Activated naive CD8-positive, alpha-beta T cell (primary cell): Measurements from ENCODE around the gene MED6.
A peak's percentile ranks its signal among the peaks of the same experiment; 100 is the strongest.

ENCODE experiments used
- H3K27ac Mint-ChIP-seq: one replicate; pipeline ENCODE4 v1.8.0; 2021; ENCODE audit warnings: mixed read lengths
- H3K27me3 Mint-ChIP-seq: one replicate; pipeline ENCODE4 v1.8.0; 2021; ENCODE audit warnings: mixed read lengths
- H3K36me3 Mint-ChIP-seq: one replicate; pipeline ENCODE4 v1.8.0; 2021; ENCODE audit warnings: mixed read lengths
- H3K4me1 Mint-ChIP-seq: one replicate; pipeline ENCODE4 v1.8.0; 2021; ENCODE audit warnings: low read depth, mixed read lengths
- H3K4me3 Mint-ChIP-seq: one replicate; pipeline ENCODE4 v1.8.0; 2021; ENCODE audit warnings: mild to moderate bottlenecking, mixed read lengths
- H3K9me3 Mint-ChIP-seq: one replicate; pipeline ENCODE4 v1.8.0; 2021; ENCODE audit warnings: low read depth, mixed read lengths

MED6 gene

GRCh38 chr14:70600382-70601157 is at the start of gene MED6:
Gene MED6, minus strand, starts transcription at chr14:70600655. Its CDS starts 18 bp downstream, at chr14:70600637.
- Mint-ChIP-seq H3K4me1 (peaks cover 22% of the 10 kb centered on the region), H3K36me3 (no peaks in the 10 kb centered on the region), H3K4me3 (peak within 1 kb of the TSS; percentile 100), H3K9me3 (no peaks in the 10 kb centered on the region), H3K27ac (peak within 1 kb of the TSS; percentile 98), H3K27me3 (peaks cover 2% of the 10 kb centered on the region)

- H3K27ac Mint-ChIP-seq = peak overlapping the region; percentile 74
- no peak overlapping the region for H3K4me3 Mint-ChIP-seq
- H3K9me3 Mint-ChIP-seq = no peaks in the 10 kb centered on the region
- peaks cover 11% of the 10 kb centered on the region for H3K36me3 Mint-ChIP-seq
- peaks cover 90% of the 10 kb centered on the region for H3K4me1 Mint-ChIP-seq
- no peaks in the 10 kb centered on the region for H3K27me3 Mint-ChIP-seq
Measured at GRCh38 chr14:70649803-70650202, 49.3 kb upstream of the MED6 start.

- Mint-ChIP-seq H3K4me3 (no peak overlapping the region), H3K9me3 (no peaks in the 10 kb centered on the region), H3K27ac (peak overlapping the region; percentile 47), H3K36me3 (peaks cover 11% of the 10 kb centered on the region), H3K27me3 (no peaks in the 10 kb centered on the region), H3K4me1 (peaks cover 92% of the 10 kb centered on the region)
Measured at GRCh38 chr14:70648346-70648745, 47.9 kb upstream of the MED6 start.

GRCh38 chr14:70646705-70647104 is 46.2 kb upstream of the MED6 start:
- peak overlapping the region; percentile 91 for H3K27ac Mint-ChIP-seq
- no peaks in the 10 kb centered on the region for H3K9me3 Mint-ChIP-seq
- H3K4me3 Mint-ChIP-seq = peak overlapping the region; percentile 75
- peaks cover 80% of the 10 kb centered on the region for H3K4me1 Mint-ChIP-seq
- peaks cover 8% of the 10 kb centered on the region for H3K36me3 Mint-ChIP-seq
- H3K27me3 Mint-ChIP-seq = no peaks in the 10 kb centered on the region

- H3K9me3 Mint-ChIP-seq = no peaks in the 10 kb centered on the region
- peaks cover 6% of the 10 kb centered on the region for H3K36me3 Mint-ChIP-seq
- peaks cover 78% of the 10 kb centered on the region for H3K4me1 Mint-ChIP-seq
- H3K27me3 Mint-ChIP-seq = no peaks in the 10 kb centered on the region
- H3K4me3 Mint-ChIP-seq = peak overlapping the region; percentile 75
- peak overlapping the region; percentile 91 for H3K27ac Mint-ChIP-seq
Measured at GRCh38 chr14:70645892-70646291, 45.4 kb upstream of the MED6 start.

GRCh38 chr14:70643967-70644366 is 43.5 kb upstream of the MED6 start:
- H3K9me3 Mint-ChIP-seq = no peaks in the 10 kb centered on the region
- peaks cover 2% of the 10 kb centered on the region for H3K36me3 Mint-ChIP-seq
- H3K4me3 Mint-ChIP-seq = peak overlapping the region; percentile 93
- H3K4me1 Mint-ChIP-seq = peaks cover 70% of the 10 kb centered on the region
- no peaks in the 10 kb centered on the region for H3K27me3 Mint-ChIP-seq
- peak overlapping the region; percentile 95 for H3K27ac Mint-ChIP-seq

- Mint-ChIP-seq H3K36me3 (no peaks in the 10 kb centered on the region), H3K4me1 (peaks cover 61% of the 10 kb centered on the region), H3K4me3 (peak overlapping the region; percentile 93), H3K9me3 (no peaks in the 10 kb centered on the region), H3K27ac (peak overlapping the region; percentile 95), H3K27me3 (no peaks in the 10 kb centered on the region)
Measured at GRCh38 chr14:70642303-70643235, 42.1 kb upstream of the MED6 start.

GRCh38 chr14:70641548-70642302 is 41.3 kb upstream of the MED6 start, which contains the start of gene TTC9:
Gene TTC9, plus strand, starts transcription at chr14:70641916. Its CDS starts 214 bp downstream, at chr14:70642130.
- Mint-ChIP-seq H3K36me3 (no peaks in the 10 kb centered on the region), H3K4me1 (peaks cover 55% of the 10 kb centered on the region), H3K27ac (peak within 1 kb of the TSS; percentile 96), H3K4me3 (peak within 1 kb of the TSS; percentile 98), H3K9me3 (no peaks in the 10 kb centered on the region), H3K27me3 (no peaks in the 10 kb centered on the region)

- Mint-ChIP-seq H3K9me3 (peaks cover 4% of the 10 kb centered on the region), H3K4me1 (peaks cover 54% of the 10 kb centered on the region), H3K4me3 (peak overlapping the region; percentile 98), H3K27me3 (no peaks in the 10 kb centered on the region), H3K36me3 (no peaks in the 10 kb centered on the region), H3K27ac (peak overlapping the region; percentile 96)
Measured at GRCh38 chr14:70640938-70641547, 40.6 kb upstream of the MED6 start.

GRCh38 chr14:70638416-70638815 is 38.0 kb upstream of the MED6 start:
- Mint-ChIP-seq H3K4me1 (peaks cover 31% of the 10 kb centered on the region), H3K36me3 (peaks cover 10% of the 10 kb centered on the region), H3K9me3 (peaks cover 5% of the 10 kb centered on the region), H3K27ac (no peak overlapping the region), H3K4me3 (no peak overlapping the region), H3K27me3 (no peaks in the 10 kb centered on the region)

GRCh38 chr14:70635971-70636595 is 35.6 kb upstream of the MED6 start:
- H3K9me3 Mint-ChIP-seq = peaks cover 5% of the 10 kb centered on the region
- H3K36me3 Mint-ChIP-seq = peaks cover 10% of the 10 kb centered on the region
- H3K27ac Mint-ChIP-seq = peak overlapping the region; percentile 35
- H3K27me3 Mint-ChIP-seq = no peaks in the 10 kb centered on the region
- H3K4me3 Mint-ChIP-seq = no peak overlapping the region
- H3K4me1 Mint-ChIP-seq = peaks cover 23% of the 10 kb centered on the region

GRCh38 chr14:70631948-70632347 is 31.5 kb upstream of the MED6 start:
- no peak overlapping the region for H3K27ac Mint-ChIP-seq
- H3K36me3 Mint-ChIP-seq = peaks cover 23% of the 10 kb centered on the region
- peaks cover 5% of the 10 kb centered on the region for H3K9me3 Mint-ChIP-seq
- no peak overlapping the region for H3K4me3 Mint-ChIP-seq
- no peaks in the 10 kb centered on the region for H3K27me3 Mint-ChIP-seq
- peaks cover 7% of the 10 kb centered on the region for H3K4me1 Mint-ChIP-seq

GRCh38 chr14:70624972-70625371 is 24.5 kb upstream of the MED6 start:
- no peak overlapping the region for H3K27ac Mint-ChIP-seq
- peaks cover 11% of the 10 kb centered on the region for H3K9me3 Mint-ChIP-seq
- H3K4me3 Mint-ChIP-seq = no peak overlapping the region
- peaks cover 24% of the 10 kb centered on the region for H3K36me3 Mint-ChIP-seq
- no peaks in the 10 kb centered on the region for H3K27me3 Mint-ChIP-seq
- peaks cover 2% of the 10 kb centered on the region for H3K4me1 Mint-ChIP-seq
